Stimulated activated naive CD8-positive, alpha-beta T cell treated with anti-CD3 and anti-CD28 coated beads, Interleukin-15, Interleukin-2, amounts not matched to agents 100 U/mL and 50 U/mL, for 24 hours (primary cell): Measurements from ENCODE around the gene MAST2.
"Not testable (repeated sequence)": the region's sequence is repeated elsewhere in the genome, so short reads cannot be mapped to it uniquely, and the experiment has no call there.

Experiments
- ATAC-seq: fragments of 150-1000 bp; cut with Tn5 transposase; one replicate; pipeline ENCODE4 v1.10.0; 2021
- DNase-seq: peaks from one replicate; pipeline ENCODE4 v3.0.0; 2021

The MAST2 gene

GRCh38 chr1:45938029-45938428 lies 134.6 kb downstream of the MAST2 start:
- DNase-seq (no peak), ATAC-seq (no peak)

DNA sequence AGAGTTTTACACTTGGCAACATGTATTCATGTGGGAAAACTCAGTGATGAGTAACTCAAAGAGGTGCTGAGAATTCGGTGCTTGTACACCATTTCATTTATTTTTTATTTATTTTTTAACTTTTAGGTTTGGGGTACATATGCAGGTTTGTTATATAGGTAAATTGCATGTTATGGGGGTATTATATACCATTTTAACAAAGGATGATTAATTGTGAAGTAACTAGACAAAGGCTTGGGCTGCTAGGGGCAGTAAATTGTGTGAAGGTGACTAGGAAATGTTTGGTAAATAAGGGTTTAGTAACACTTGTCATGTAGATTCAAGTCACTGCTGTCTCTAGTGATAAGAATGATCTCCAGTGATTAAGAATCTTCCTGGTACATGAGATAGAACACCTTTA lies 139.0 kb downstream of the MAST2 start:
- DNase-seq: no peak
- no peak for ATAC-seq

DNA sequence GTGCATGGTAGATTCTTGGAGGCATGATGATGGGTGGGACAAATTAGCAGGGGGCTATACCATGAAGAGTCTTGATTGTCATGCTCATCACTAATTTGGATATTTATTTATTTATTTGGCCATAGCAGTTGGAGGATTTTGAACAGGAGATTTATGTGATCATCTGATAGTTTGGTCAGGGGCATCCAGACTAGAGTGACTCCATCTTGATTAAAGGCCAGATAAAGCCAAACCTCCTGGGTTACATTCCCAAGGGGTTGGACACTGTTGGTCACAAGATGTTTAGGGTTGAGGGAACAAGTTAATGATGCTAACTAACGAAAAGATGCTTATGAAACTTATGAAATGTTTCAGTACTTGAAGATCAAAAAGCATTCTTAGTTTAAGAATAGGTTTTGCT lies 139.8 kb downstream of the MAST2 start:
- DNase-seq (no peak), ATAC-seq (no peak)

GRCh38 chr1:45945426-45945825 lies 142.0 kb downstream of the MAST2 start:
- DNase-seq (no peak), ATAC-seq (no peak)

DNA sequence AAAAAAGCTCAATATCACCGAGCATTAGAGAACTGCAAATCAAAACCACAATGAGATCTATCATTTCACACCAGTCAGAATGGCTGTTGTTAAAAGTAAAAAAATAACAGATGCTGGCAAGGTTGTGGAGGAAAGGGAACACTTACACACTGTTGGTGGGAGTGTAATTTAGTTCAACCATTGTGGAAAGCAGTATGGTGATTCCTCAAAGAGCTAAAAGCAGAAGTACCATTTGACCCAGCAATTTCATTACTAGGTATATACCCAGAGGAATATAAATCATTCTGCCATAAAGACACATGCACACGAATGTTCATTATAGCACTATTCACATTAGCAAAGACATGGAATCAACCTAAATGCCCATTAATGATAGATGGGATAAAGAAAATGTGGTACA lies 146.1 kb downstream of the MAST2 start:
- not testable (repeated sequence) for ATAC-seq, DNase-seq

GRCh38 chr1:45952072-45952471 lies 148.7 kb downstream of the MAST2 start:
- no peak for DNase-seq
- no peak for ATAC-seq

DNA sequence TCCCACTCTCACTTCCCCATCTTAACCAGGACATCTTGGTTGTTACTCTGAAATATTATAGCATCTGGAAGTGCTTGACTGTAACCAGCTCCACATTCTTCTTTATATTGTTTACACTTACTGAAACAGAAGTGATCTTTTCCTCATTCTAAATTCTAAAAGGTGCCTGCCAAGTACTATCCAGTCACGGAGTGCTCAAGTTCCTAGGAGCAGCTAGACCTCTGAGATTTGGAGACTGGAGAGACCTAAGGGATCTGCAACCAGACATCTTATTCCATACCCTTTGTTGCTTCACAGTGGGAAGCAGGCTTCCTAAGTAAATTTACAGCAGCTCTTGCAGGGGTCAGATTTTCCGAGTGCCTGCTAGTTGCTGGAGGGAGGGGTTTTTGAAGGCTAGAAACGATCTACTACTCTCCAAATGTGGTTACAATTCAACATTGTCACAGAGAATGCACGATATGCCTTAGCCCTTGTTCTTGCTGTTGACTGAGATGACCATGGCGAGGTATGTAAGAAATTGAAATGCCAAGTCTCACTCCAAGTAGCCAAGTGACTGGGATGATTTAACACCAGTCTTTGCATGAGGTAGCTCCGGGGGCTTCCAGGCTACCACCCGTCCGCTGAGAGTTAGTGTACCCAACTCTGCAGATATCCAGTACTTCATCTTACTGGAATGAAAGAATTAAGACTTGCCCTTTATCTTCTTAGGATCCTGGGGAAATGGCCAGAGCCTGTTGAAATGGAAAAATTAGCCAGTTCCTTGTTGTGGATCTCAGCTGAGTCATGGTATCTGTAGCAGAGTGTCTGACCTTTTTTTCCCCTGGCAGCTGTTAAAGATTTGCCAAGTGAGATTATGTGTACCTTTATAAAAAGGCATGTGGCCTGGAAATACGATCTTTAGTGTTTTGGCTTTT lies 150.8 kb downstream of the MAST2 start:
- no peak for DNase-seq
- no peak for ATAC-seq

- DNase-seq: no peak
- no peak for ATAC-seq
These were observed 154.3 kb downstream of the MAST2 start for GRCh38 chr1:45957684-45958083.

DNA sequence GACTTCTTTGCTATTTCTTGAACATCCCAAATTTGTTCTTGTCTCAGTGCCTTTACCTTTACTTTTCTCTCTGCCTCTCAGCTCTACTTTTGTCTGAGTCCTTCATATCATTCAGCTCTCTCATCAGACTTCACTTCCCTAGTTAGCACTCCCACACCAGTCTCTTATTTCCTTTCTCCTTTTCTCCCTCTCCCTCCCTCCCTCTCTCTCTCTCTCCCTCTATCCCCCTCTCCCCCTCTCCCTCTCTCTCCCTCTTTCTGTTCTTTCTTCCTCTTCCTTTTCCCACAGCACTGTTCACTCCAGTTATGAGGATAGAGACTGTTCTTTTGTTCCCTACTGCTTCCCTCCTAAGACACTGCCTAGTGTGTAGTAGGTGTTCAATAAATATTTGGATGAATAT lies 154.9 kb downstream of the MAST2 start:
- no peak for DNase-seq
- no peak for ATAC-seq

GRCh38 chr1:45960930-45961715 lies 157.7 kb downstream of the MAST2 start:
- DNase-seq (no peak), ATAC-seq (no peak)

DNA sequence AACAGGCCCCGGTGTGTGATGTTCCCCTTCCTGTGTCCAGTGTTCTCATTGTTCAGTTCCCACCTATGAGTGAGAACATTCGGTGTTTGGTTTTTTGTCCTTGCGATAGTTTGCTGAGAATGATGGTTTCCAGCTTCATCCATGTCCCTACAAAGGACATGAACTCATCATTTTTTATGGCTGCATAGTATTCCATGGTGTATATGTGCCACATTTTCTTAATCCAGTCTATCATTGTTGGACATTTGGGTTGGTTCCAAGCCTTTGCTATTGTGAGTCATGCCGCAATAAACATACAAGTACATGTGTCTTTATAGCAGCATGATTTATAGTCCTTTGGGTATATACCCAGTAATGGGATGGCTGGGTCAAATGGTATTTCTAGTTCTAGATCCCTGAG lies 158.5 kb downstream of the MAST2 start:
- not testable (repeated sequence) for ATAC-seq, DNase-seq

DNA sequence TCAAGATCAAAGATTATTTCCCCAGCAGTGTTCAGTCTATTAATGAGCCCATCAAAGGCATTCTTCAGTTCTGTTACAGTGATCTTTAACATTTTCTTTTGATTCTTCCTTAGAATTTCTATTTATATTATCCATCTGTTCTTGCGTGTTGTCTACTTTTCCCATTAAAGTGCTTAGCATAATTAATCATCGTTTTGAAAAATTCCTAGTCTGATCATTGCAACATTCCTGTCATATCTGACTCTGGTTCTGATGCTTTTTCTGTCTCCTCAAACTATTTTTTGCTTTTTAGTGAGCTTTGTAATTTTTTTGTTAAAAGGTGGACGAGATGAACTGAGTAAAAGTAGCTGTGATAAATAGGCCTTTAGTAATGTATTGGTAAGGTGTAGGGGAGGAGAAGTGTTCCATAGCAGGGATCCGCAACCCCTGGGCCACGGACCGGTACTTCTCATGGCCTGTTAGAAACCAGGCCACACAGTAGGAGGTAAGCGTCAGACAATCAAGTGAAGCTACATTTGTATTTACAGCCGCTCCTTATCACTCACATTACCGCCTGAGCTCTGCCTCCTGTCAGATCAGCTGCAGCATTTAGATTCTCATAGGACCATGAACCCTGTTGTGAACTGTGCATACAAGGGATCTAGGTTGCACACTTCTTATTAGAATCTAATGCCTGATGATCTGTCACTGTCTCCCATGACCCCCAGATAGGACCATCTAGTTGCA lies 165.7 kb downstream of the MAST2 start:
- DNase-seq (no peak), ATAC-seq (no peak)

- no peak for ATAC-seq
- DNase-seq: no peak
These were observed 166.5 kb downstream of the MAST2 start for GRCh38 chr1:45969866-45970265.

DNA sequence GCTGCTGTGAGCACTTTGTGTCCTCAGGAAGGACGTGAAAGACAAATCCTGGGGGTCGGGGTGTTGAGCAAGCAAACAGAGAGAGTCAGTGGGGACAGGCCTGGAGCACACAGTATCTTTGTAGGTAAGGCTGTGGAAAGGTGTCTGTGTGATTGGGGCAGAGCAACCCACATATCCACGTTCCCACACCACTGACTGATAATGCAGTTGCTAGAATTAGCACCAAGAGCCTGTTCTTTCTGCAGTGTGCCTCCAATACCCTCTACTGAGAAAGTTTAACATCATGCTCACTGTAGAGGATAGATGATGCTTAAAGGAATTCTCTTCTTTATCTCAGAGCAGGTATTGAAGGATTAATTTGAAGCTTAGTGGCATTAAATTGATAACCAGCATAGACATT lies 167.9 kb downstream of the MAST2 start:
- no peak for DNase-seq
- no peak for ATAC-seq

GRCh38 chr1:45971922-45972531 lies 168.6 kb downstream of the MAST2 start:
- no peak for ATAC-seq
- no peak for DNase-seq

- ATAC-seq: no peak
- DNase-seq: no peak
These were observed 169.2 kb downstream of the MAST2 start for GRCh38 chr1:45972621-45973020.

DNA sequence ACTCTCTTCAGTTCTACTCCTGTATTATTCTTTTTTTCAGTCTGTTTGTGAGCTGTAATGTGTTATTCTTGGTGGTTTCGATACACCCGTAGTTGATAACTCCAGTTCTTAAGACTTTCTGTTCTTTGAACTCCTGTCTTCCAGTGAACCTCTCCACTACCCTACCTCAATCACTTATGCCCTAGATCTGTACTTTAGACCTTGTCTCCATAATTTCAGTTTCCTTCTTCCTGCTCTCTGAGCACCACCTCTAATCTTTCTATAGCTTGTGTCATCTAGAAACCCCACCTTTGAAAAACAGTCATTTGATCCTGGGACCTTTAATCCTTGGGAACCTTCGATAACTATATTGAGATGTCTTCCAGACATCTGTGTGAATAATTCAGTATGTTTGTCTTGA lies 169.7 kb downstream of the MAST2 start:
- DNase-seq (no peak), ATAC-seq (no peak)

DNA sequence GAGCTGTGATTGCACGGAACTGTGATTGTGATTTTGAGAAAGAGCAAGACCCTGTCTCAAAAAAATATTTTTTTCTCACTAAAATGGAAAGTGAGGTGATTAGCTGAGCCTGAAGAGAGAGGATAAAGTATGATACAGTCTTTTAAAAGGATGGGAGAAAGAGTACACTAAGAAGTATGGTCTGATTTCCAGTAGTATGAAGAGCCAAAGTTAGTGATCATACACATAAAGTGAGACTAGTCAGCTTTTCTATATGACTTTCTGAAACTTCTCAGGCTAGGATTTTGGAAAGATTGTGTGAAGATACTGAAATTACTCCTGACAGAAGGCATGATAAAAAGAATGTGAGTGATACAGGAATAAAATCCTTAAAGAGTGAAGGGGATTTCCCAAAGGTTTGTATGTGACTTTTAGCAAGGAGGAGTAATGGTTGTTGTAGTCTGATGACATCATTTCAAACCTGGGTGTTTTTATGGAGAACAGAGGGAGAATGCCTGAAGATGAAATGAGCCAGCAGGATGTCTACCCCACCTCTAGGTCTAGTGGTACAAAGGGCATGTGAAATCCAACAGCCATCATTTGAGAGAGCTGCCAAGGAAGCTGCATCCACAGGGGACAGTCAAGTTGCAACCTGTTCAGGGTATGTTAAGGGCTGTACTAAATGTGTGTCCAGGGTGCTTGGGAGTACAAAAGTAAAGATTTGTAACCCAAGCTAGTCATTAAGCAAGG lies 171.3 kb downstream of the MAST2 start:
- no peak for DNase-seq
- ATAC-seq: no peak

DNA sequence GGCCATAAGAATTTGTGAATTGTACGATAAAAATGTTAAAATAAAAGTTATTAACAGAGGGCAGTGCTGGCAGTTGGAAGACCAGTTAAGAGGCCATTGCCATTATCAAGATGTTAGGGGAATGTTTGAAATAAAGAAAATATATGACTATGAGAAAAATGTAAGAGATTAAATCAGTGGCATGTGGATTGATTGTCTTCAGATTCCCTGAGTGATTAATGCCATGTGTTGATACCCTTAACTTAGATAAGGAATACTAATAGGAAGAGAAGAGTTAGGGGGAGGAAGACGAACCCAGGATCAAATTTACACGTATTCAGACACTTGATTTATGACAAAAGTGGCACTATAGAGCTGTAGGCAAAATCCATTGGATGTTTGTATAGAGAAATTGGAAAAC lies 173.2 kb downstream of the MAST2 start:
- no peak for ATAC-seq
- no peak for DNase-seq

GRCh38 chr1:45979074-45979777 lies 175.8 kb downstream of the MAST2 start:
- ATAC-seq (no peak), DNase-seq (no peak)

GRCh38 chr1:45979778-45980176 lies 176.4 kb downstream of the MAST2 start:
- ATAC-seq (no peak), DNase-seq (no peak)
